ENCODE data around the gene LTB4R. TPM values are rescaled to one million over a fixed set of nuclear protein-coding genes. Genes with fewer than 3 reads are reported as not detected.

Gene LTB4R
- total RNA-seq, 1 experiment from 2014 or later, result 9.4 TPM

DNA sequence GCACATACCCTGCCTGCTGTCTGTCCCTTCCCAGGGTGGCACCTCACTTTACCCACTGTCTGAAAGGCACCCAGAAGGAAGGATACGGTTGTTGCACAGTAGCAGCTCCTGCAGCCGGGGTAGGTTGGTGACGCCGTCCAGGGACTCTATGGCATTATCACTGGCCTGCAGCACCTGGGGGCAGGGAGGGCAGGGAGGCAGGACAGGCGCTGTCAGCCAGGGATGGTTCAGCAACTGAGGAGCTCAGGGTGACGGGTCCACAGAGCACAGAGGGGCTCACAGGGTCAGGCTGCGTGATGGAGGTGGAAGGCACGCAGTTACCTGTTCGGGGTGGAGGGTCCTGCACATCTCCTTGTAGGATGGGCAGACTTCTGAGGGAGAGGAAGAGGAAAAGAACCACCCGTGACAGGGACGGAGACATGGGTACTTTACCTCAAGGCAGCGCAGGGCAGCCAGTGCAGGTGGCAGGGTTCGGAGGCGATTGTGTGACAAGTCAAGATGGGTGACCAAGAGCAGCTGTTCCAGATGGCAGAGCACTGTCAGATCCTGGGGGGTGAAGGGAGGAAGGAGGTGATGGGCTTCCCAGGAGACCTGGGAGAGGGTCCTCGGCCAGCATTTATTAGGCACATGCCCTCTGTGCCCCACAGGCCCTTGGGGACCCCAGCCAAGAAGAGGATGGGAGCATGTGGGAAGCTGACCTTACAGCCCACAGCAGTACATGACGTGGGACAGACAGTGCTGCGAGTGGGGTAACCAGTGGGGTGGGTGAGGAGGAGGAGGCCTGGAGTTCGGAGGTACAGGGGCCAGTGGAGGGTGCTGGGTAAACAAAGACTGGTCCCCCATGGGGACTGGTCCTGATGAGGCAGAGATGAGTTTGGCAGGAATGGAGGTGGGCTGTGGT, 44.7 kb upstream of the LTB4R start:
- Mint-ChIP-seq H3K27me3 (ENCODE audit: low read depth) (no peaks in the 10 kb centered on the region), H3K4me1 (no peaks in the 10 kb centered on the region; the same call in 1 of the 2 replicates), H3K9me3 (no peaks in the 10 kb centered on the region), H3K27ac (no peak overlapping the region), H3K4me3 (no peak overlapping the region), H3K36me3 (peaks cover 4% of the 10 kb centered on the region; the same call in 1 of the 2 replicates)
- ChIA-PET CTCF (interaction anchor here (2.2 kb wide), 1 partner anchor 24 kb away, joined by 12 read pairs; the partner anchor contains the start of gene TINF2), POLR2A (no interaction called here)
- TF ChIP-seq SP1 (CRISPR knock-in tag; conservative IDR thresholded peaks at IDR 0.05) (no peak), JAZF1 (CRISPR knock-in tag; IDR thresholded peaks at IDR 0.05) (no peak), NFE2L1 (CRISPR knock-in tag; IDR thresholded peaks at IDR 0.05) (no peak), ERG (CRISPR knock-in tag; IDR thresholded peaks at IDR 0.05) (no peak), E2F1 (CRISPR knock-in tag; IDR thresholded peaks at IDR 0.05) (no peak), USF2 (CRISPR knock-in tag; IDR thresholded peaks at IDR 0.05) (no peak), ZNF219 (CRISPR knock-in tag; IDR thresholded peaks at IDR 0.05; ENCODE audit: borderline replicate concordance) (no peak), E2F4 (CRISPR knock-in tag; IDR thresholded peaks at IDR 0.05; ENCODE audit: borderline replicate concordance, low read depth) (no peak), JUN (CRISPR knock-in tag; IDR thresholded peaks at IDR 0.05) (no peak), ATF1 (CRISPR knock-in tag; IDR thresholded peaks at IDR 0.05) (no peak), NR3C1 (CRISPR knock-in tag; conservative IDR thresholded peaks at IDR 0.05; ENCODE audit: low read depth) (no peak), CDX4 (CRISPR knock-in tag; IDR thresholded peaks at IDR 0.05; ENCODE audit: borderline replicate concordance) (no peak), ZNF416 (CRISPR knock-in tag; IDR thresholded peaks at IDR 0.05) (no peak)
- TF ChIP-seq, protein P1, sequence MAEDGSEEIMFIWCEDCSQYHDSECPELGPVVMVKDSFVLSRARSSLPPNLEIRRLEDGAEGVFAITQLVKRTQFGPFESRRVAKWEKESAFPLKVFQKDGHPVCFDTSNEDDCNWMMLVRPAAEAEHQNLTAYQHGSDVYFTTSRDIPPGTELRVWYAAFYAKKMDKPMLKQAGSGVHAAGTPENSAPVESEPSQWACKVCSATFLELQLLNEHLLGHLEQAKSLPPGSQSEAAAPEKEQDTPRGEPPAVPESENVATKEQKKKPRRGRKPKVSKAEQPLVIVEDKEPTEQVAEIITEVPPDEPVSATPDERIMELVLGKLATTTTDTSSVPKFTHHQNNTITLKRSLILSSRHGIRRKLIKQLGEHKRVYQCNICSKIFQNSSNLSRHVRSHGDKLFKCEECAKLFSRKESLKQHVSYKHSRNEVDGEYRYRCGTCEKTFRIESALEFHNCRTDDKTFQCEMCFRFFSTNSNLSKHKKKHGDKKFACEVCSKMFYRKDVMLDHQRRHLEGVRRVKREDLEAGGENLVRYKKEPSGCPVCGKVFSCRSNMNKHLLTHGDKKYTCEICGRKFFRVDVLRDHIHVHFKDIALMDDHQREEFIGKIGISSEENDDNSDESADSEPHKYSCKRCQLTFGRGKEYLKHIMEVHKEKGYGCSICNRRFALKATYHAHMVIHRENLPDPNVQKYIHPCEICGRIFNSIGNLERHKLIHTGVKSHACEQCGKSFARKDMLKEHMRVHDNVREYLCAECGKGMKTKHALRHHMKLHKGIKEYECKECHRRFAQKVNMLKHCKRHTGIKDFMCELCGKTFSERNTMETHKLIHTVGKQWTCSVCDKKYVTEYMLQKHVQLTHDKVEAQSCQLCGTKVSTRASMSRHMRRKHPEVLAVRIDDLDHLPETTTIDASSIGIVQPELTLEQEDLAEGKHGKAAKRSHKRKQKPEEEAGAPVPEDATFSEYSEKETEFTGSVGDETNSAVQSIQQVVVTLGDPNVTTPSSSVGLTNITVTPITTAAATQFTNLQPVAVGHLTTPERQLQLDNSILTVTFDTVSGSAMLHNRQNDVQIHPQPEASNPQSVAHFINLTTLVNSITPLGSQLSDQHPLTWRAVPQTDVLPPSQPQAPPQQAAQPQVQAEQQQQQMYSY (CRISPR knock-in tag; IDR thresholded peaks at IDR 0.05), result no peak
- TF ChIP-seq, protein P2, sequence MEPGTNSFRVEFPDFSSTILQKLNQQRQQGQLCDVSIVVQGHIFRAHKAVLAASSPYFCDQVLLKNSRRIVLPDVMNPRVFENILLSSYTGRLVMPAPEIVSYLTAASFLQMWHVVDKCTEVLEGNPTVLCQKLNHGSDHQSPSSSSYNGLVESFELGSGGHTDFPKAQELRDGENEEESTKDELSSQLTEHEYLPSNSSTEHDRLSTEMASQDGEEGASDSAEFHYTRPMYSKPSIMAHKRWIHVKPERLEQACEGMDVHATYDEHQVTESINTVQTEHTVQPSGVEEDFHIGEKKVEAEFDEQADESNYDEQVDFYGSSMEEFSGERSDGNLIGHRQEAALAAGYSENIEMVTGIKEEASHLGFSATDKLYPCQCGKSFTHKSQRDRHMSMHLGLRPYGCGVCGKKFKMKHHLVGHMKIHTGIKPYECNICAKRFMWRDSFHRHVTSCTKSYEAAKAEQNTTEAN (CRISPR knock-in tag; IDR thresholded peaks at IDR 0.05), result no peak
- ATAC-seq (no peak), DNase-seq (ENCODE audit: low spot score) (no peak)

Measured in WTC11 (cell line).